Endothelial cell of hepatic sinusoid (primary cell): ENCODE measurements around the gene WHRN.

Experiments
- in situ Hi-C: cut with HindIII; loops from 2 replicates; pipeline ENCODE4 v1.10.0; 2017; ENCODE audit warnings: low sequenced_read_pairs

WHRN gene

GRCh38 chr9:114475412-114476135 lies 29.7 kb downstream of the WHRN start:
- in situ Hi-C loops = no loop called here

- in situ Hi-C loops = loop anchor here (5.0 kb wide), 3 partner anchors 43 to 103 kb away; no protein-coding TSS in a partner anchor
Measured at GRCh38 chr9:114474425-114474824, 30.8 kb downstream of the WHRN start.

- in situ Hi-C loops = loop anchor here (5.0 kb wide), 3 partner anchors 44 to 104 kb away; no protein-coding TSS in a partner anchor
Measured at GRCh38 chr9:114473447-114473801, 31.8 kb downstream of the WHRN start.

GRCh38 chr9:114472765-114473446 lies 32.4 kb downstream of the WHRN start:
- in situ Hi-C loops = loop anchor here (5.0 kb wide), 3 partner anchors 44 to 104 kb away; no protein-coding TSS in a partner anchor

- in situ Hi-C loops = loop anchor here (5.0 kb wide), 3 partner anchors 46 to 106 kb away; no protein-coding TSS in a partner anchor
Measured at GRCh38 chr9:114471157-114471556, 34.1 kb downstream of the WHRN start.

- in situ Hi-C loops = loop anchor here (5.0 kb wide), 3 partner anchors 47 to 107 kb away; no protein-coding TSS in a partner anchor
Measured at GRCh38 chr9:114470581-114470980, 34.7 kb downstream of the WHRN start.

- in situ Hi-C loops = loop anchor here (5.0 kb wide), 3 partner anchors 47 to 107 kb away; no protein-coding TSS in a partner anchor
Measured at GRCh38 chr9:114470121-114470520, 35.2 kb downstream of the WHRN start.

GRCh38 chr9:114469091-114469853 lies 36.0 kb downstream of the WHRN start:
- in situ Hi-C loops = no loop called here

- in situ Hi-C loops = no loop called here
Measured at GRCh38 chr9:114467910-114468309, 37.4 kb downstream of the WHRN start.

GRCh38 chr9:114467226-114467750 lies 38.0 kb downstream of the WHRN start:
- in situ Hi-C loops = no loop called here

- in situ Hi-C loops = no loop called here
Measured at GRCh38 chr9:114465906-114466900, 39.1 kb downstream of the WHRN start.

- in situ Hi-C loops = no loop called here
Measured at GRCh38 chr9:114465417-114465816, 39.9 kb downstream of the WHRN start.

GRCh38 chr9:114464281-114465051 lies 40.8 kb downstream of the WHRN start:
- in situ Hi-C loops = no loop called here

GRCh38 chr9:114462791-114463190 lies 42.5 kb downstream of the WHRN start:
- in situ Hi-C loops = no loop called here

- in situ Hi-C loops = no loop called here
Measured at GRCh38 chr9:114461468-114461867, 43.8 kb downstream of the WHRN start.

- in situ Hi-C loops = no loop called here
Measured at GRCh38 chr9:114460513-114461199, 44.6 kb downstream of the WHRN start.

GRCh38 chr9:114459464-114459863 lies 45.8 kb downstream of the WHRN start:
- in situ Hi-C loops = no loop called here

- in situ Hi-C loops = no loop called here
Measured at GRCh38 chr9:114456929-114457328, 48.3 kb downstream of the WHRN start.

GRCh38 chr9:114454652-114455051 lies 50.6 kb downstream of the WHRN start:
- in situ Hi-C loops = no loop called here
